HL-60 (cell line): ENCODE measurements around the gene PLAC8.

ENCODE experiments used
- POLR2AphosphoS5 ChIP-seq: IDR thresholded peaks from 2 replicates; pipeline ENCODE4 v1.6.1; 2012; ENCODE audit warnings: low read depth
- TF ChIP-seq, protein P1 (sequence below): IDR thresholded peaks from one replicate; pipeline ENCODE4 v1.5.1; 2011; ENCODE audit warnings: low read length, control low read depth, inconsistent platforms; ENCODE audit not compliant: insufficient read depth

DNA sequence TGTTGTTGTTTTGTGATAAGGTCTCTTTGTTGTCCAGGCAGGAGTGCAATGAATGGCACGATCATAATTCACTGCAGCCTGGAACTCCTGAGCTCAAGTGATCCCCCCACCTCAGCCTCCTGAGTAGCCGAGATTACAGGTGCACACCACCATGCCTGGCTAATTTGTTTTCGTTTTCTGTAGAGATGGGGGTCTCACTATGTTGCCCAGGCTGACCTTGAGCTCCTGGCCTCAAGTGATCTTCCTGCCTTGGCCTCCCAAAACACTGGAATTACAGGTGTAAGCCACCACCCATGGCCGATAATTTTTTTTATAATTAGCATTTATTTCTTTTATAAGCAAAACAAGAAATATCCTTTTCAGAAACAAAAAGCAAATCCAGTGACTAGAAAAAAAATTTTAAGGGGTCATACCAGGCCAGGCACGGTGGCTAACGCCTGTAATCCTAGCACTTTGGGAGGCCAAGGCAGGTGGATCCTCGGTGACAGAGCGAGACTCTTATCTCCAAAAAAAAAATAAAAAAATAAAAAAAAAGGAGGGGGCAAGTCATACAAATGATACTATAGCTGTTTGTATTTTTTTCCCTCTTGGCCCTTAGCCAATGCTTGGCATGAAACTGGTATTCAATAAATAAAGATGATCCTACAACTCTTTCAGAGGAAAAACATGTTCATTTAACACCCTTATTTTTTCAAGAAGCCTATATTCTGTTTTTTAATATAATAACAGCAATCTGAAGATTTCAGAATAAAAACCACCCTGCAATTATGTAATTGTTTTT lies 3.4 kb downstream of the PLAC8 start:
- TF ChIP-seq, protein P1, sequence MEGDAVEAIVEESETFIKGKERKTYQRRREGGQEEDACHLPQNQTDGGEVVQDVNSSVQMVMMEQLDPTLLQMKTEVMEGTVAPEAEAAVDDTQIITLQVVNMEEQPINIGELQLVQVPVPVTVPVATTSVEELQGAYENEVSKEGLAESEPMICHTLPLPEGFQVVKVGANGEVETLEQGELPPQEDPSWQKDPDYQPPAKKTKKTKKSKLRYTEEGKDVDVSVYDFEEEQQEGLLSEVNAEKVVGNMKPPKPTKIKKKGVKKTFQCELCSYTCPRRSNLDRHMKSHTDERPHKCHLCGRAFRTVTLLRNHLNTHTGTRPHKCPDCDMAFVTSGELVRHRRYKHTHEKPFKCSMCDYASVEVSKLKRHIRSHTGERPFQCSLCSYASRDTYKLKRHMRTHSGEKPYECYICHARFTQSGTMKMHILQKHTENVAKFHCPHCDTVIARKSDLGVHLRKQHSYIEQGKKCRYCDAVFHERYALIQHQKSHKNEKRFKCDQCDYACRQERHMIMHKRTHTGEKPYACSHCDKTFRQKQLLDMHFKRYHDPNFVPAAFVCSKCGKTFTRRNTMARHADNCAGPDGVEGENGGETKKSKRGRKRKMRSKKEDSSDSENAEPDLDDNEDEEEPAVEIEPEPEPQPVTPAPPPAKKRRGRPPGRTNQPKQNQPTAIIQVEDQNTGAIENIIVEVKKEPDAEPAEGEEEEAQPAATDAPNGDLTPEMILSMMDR: no peak
- no peak for TF ChIP-seq POLR2AphosphoS5
